Erythroblast (primary cell): ENCODE measurements around the gene RAI14.

Experiments
- GATA1 ChIP-seq: IDR thresholded peaks from 2 replicates; pipeline ENCODE4 v1.6.1; 2011; ENCODE audit warnings: low read depth, mild to moderate bottlenecking, control low read depth, low read length, moderate library complexity
- POLR2A ChIP-seq: IDR thresholded peaks from 2 replicates; pipeline ENCODE4 v1.6.1; 2011; ENCODE audit warnings: mild to moderate bottlenecking, low read length

- TF ChIP-seq POLR2A, result no peak
- no peak for TF ChIP-seq GATA1
These were observed 27.8 kb upstream of the RAI14 start for GRCh38 chr5:34628373-34628772.
